GM12878 (cell line): ENCODE results near the gene SNAPC4. TPM values are rescaled to one million over a fixed set of nuclear protein-coding genes. Genes with fewer than 3 reads are reported as not detected.

Experiments
- ATAC-seq: fragments of 200-7000 bp; cut with Tn5 transposase; 3 replicates; pipeline ENCODE4 v1.9.1; 2020; ENCODE audit warnings: mild to moderate bottlenecking, moderate library complexity
- BruUV-seq: library from RNA; stranded (reverse); fragments of 400-500 nt; replicated peaks from 2 replicates; lab custom pipeline; 2021; lab: Mats Ljungman, UMichigan
- CTCF ChIA-PET: fragments of 300-600 bp; sonication (Branson Sonifier 250); formaldehyde crosslinking; extraction: SDS; loops from one replicate; lab custom pipeline; 2021; ENCODE audit warnings: inconsistent platforms; lab: Yijun Ruan, JAX
- POLR2A ChIA-PET: fragments of 350-600 bp; formaldehyde crosslinking; extraction: SDS; loops from one replicate; lab custom pipeline; 2021; ENCODE audit warnings: inconsistent platforms; lab: Charles Lee
- RAD21 ChIA-PET: fragments of 300-600 bp; sonication (Branson Sonifier 250); formaldehyde crosslinking; loops from one replicate; lab custom pipeline; 2023; ENCODE audit warnings: antibody characterized with exemption; ENCODE audit not compliant: unreplicated experiment; lab: Charles Lee
- SMC1A ChIA-PET: fragments of 300-600 bp; sonication (Branson Sonifier 250); formaldehyde crosslinking; loops from one replicate; lab custom pipeline; 2023; ENCODE audit not compliant: unreplicated experiment, uncharacterized antibody; lab: Charles Lee
- DNase-seq: peaks from one replicate; pipeline ENCODE4 v3.0.0-alpha.2; 2011; ENCODE audit warnings: low read depth, low spot score
- FAIRE-seq: peaks from 3 replicates; lab custom pipeline; 2011; peaks lifted over from hg19 to GRCh38; lab: Jason Lieb, UNC
- H2AFZ ChIP-seq: 2 replicates; pipeline ENCODE4 v1.6.0; 2011; ENCODE audit warnings: low read depth, low read length, control low read depth; ENCODE audit not compliant: control insufficient read depth
- H3K27ac ChIP-seq: 2 replicates; pipeline ENCODE4 v1.5.1; 2011; ENCODE audit warnings: control low read depth; ENCODE audit not compliant: control insufficient read depth, insufficient read depth
- H3K27me3 ChIP-seq, 2 experiments: replicated peaks in 1 of 2; 2 replicates each; pipeline versions ENCODE4 v1.6.0 to v1.6.1; 2011; ENCODE audit warnings: low read length in 1 of 2; ENCODE audit not compliant: control insufficient read depth in 2 of 2, insufficient read depth in 2 of 2
- H3K36me3 ChIP-seq, 2 experiments: 2 replicates each; pipeline ENCODE4 v1.5.1; 2011; ENCODE audit warnings: low read length in 1 of 2; ENCODE audit not compliant: control insufficient read depth in 2 of 2, insufficient read depth in 2 of 2
- H3K4me1 ChIP-seq: 2 replicates; pipeline ENCODE4 v1.6.1; 2011; ENCODE audit warnings: mild to moderate bottlenecking, low read length, moderate library complexity, mixed read lengths; ENCODE audit not compliant: control insufficient read depth, insufficient read depth
- H3K4me2 ChIP-seq: 2 replicates; pipeline ENCODE4 v1.6.0; 2011; ENCODE audit warnings: control low read depth; ENCODE audit not compliant: control insufficient read depth, insufficient read depth
- H3K4me3 ChIP-seq: fragments of 200-600 bp; sonication (generic); 2 replicates; pipeline ENCODE4 v1.5.1; 2016
- H3K79me2 ChIP-seq: 2 replicates; pipeline ENCODE4 v1.6.0; 2011; ENCODE audit warnings: low read length; ENCODE audit not compliant: control insufficient read depth, insufficient read depth
- H3K9ac ChIP-seq: 2 replicates; pipeline ENCODE4 v1.8.0; 2011; ENCODE audit warnings: low read length, control low read depth, mixed read lengths; ENCODE audit not compliant: control insufficient read depth, insufficient read depth
- H3K9me3 ChIP-seq: replicated peaks from 3 replicates; pipeline ENCODE4 v1.5.1; 2011; ENCODE audit warnings: mild to moderate bottlenecking, low read length; ENCODE audit not compliant: control insufficient read depth, insufficient read depth
- H4K20me1 ChIP-seq: 2 replicates; pipeline ENCODE4 v1.6.0; 2011; ENCODE audit not compliant: control insufficient read depth, insufficient read depth
- IKZF2 ChIP-seq, 2 experiments: fragments of 450-650 bp; IDR thresholded peaks; 2 replicates each; pipeline ENCODE4 v1.6.1; 2017; ENCODE audit warnings: mild to moderate bottlenecking in 2 of 2, moderate library complexity in 2 of 2
- STAT3 ChIP-seq: IDR thresholded peaks from 2 replicates; pipeline ENCODE4 v1.6.1; 2011; ENCODE audit warnings: low read depth, low read length, improper control_type of control experiment
- WGBS: methylation state at CpG from one replicate; pipeline ENCODE4 v1.1.6; 2016; ENCODE audit warnings: low lambda C conversion rate; ENCODE audit not compliant: insufficient replicate concordance, insufficient coverage; ENCODE audit errors: missing lambda C conversion rate; 5-methylcytosine and 5-hydroxymethylcytosine counted together
- in situ Hi-C: fragments of 300-500 bp; cut with MboI; formaldehyde crosslinking; loops from 9 replicates; pipeline ENCODE4 v1.14.3; 2018; ENCODE audit warnings: mixed read lengths
- intact Hi-C: fragments of 100-400 bp; cut with micrococcal nuclease; formaldehyde crosslinking; loops from one replicate; pipeline ENCODE4 v1.14.2; 2022; ENCODE audit not compliant: unreplicated experiment
- polyA plus RNA-seq, 11 experiments: library from polyadenylated mRNA; depleted of rRNA in 4 of 11; unstranded in 6 of 11; stranded (reverse) in 5 of 11; fragments of >200 nt; fragmentation: Nextera tagmentation in 4 of 11; fragmentation: Illumina TruSeq in 1 of 11; extraction: Ambion mirVana in 4 of 11; extraction: Trizol in 1 of 11; gene quantifications; 1 replicate in 1 of 11; 2 replicates in 10 of 11; pipeline versions ENCODE4 v1.2.1 to v1.2.3, GENCODE V29; 2011 to 2016; ENCODE audit warnings: inconsistent platforms in 2 of 11, missing spikeins in 2 of 11, low read depth in 1 of 11
- total RNA-seq, 4 experiments: library from RNA; depleted of rRNA in 3 of 4; stranded (reverse); fragments of >200 nt in 3 of 4; fragmentation: Illumina TruSeq in 1 of 4; extraction: Trizol in 1 of 4; gene quantifications; 2 replicates each; pipeline versions ENCODE4 v1.2.1 to v1.2.3, GENCODE V29; 2013 to 2021
- TF ChIP-seq, protein P1 (sequence below): fragments of 450-650 bp; IDR thresholded peaks from 2 replicates; pipeline ENCODE4 v1.6.1; 2017; ENCODE audit warnings: borderline replicate concordance

The SNAPC4 gene
- total and polyA plus RNA-seq, 10 of the 15 experiments (the other 5 are each of a cell fraction or from before 2014, with no cell fraction given): 0.42 to 19.8 (median 7.0) TPM

DNA sequence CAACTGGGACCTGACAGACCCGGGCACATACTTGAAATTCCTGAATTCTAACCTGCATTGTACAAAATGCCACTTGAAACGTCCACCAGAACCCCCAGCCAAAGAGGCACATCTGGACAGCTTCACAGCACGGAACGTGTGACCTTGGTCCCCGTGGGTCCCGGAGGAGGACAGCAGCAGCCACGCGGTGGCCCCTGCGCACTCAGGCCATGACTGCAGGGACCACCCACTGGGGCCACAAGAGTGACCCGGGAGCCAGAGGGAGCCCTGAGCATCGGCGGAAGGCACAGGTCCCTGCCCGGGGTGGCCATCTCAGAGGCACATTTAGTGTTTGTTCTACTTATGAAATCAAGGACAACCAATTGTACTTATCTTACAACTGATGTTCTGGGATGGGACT, 2.1 kb upstream of the SNAPC4 start:
- Histone ChIP-seq H3K36me3 (peaks cover 8 to 16% of the 10 kb centered on the region in 2 experiments; a peak in 3 of 4 replicates), H3K9ac (no peak overlapping the region), H3K79me2 (peaks cover 30% of the 10 kb centered on the region), H2AFZ (no peak overlapping the region), H4K20me1 (no peaks in the 10 kb centered on the region), H3K4me2 (no peak overlapping the region), H3K4me3 (no peak overlapping the region), H3K27me3 (no peaks in the 10 kb centered on the region), H3K27ac (no peak overlapping the region), H3K9me3 (no peaks in the 10 kb centered on the region), H3K4me1 (peaks cover 38% of the 10 kb centered on the region)
- in situ Hi-C loops: no loop called here
- ChIA-PET RAD21 (interaction anchor here (1.0 to 1.7 kb wide), 2 partner anchors 8 to 39 kb away, joined by 3 to 6 read pairs; partner anchors contain the start of gene DNLZ), SMC1A (no interaction called here), CTCF (interaction anchor here (1.0 to 2.3 kb wide), 4 partner anchors 39 to 90 kb away, joined by 3 to 10 read pairs (median 6); partner anchors contain the start of gene DNLZ), POLR2A (interaction anchor here (2.4 kb wide), 1 partner anchor 7 kb away, joined by 11 read pairs; the partner anchor contains the start of genes ENTR1 and PMPCA)
- ATAC-seq (no peak), DNase-seq (no peak), FAIRE-seq (no peak)
- intact Hi-C loops: no loop called here
- 92% methylated on average over 13 of the region's 13 CpGs for WGBS
- BruUV-seq: no TSS peak
- TF ChIP-seq IKZF2 (IDR thresholded peaks at IDR 0.05) (no peak), STAT3 (no peak)
- TF ChIP-seq, protein P1, sequence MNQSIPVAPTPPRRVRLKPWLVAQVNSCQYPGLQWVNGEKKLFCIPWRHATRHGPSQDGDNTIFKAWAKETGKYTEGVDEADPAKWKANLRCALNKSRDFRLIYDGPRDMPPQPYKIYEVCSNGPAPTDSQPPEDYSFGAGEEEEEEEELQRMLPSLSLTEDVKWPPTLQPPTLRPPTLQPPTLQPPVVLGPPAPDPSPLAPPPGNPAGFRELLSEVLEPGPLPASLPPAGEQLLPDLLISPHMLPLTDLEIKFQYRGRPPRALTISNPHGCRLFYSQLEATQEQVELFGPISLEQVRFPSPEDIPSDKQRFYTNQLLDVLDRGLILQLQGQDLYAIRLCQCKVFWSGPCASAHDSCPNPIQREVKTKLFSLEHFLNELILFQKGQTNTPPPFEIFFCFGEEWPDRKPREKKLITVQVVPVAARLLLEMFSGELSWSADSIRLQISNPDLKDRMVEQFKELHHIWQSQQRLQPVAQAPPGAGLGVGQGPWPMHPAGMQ: no peak
